WTC11 (cell line): ENCODE data around the gene CCBE1. TPM values are rescaled to one million over a fixed set of nuclear protein-coding genes. Genes with fewer than 3 reads are reported as not detected.

Source experiments
- ATAC-seq: fragments of 200-7000 bp; cut with Tn5 transposase; 2 replicates; pipeline ENCODE4 v1.10.0; 2021; ENCODE audit warnings: mild to moderate bottlenecking, moderate library complexity
- CTCF ChIA-PET: fragments of 300-600 bp; sonication (Branson Sonifier 250); formaldehyde crosslinking; loops from one replicate; lab custom pipeline; 2021; ENCODE audit warnings: antibody characterized with exemption; lab: Charles Lee
- POLR2A ChIA-PET: fragments of 350-600 bp; sonication (Branson Sonifier 250); formaldehyde crosslinking; loops from one replicate; lab custom pipeline; 2021; ENCODE audit warnings: antibody characterized with exemption; lab: Charles Lee
- DNase-seq: peaks from one replicate; pipeline ENCODE4 v3.0.0; 2021; ENCODE audit warnings: low spot score
- H3K27ac Mint-ChIP-seq: 2 replicates; pipeline ENCODE4 v1.8.0; 2021; ENCODE audit warnings: mixed read lengths
- H3K27me3 Mint-ChIP-seq: 2 replicates; pipeline ENCODE4 v1.8.0; 2021; ENCODE audit warnings: low read depth, mild to moderate bottlenecking, moderate library complexity, mixed read lengths
- H3K36me3 Mint-ChIP-seq: 2 replicates; pipeline ENCODE4 v1.8.0; 2021; ENCODE audit warnings: mixed read lengths
- H3K4me1 Mint-ChIP-seq: 2 replicates; pipeline ENCODE4 v1.8.0; 2022; ENCODE audit warnings: mixed read lengths
- H3K4me3 Mint-ChIP-seq: 2 replicates; pipeline ENCODE4 v1.8.0; 2021; ENCODE audit warnings: mild to moderate bottlenecking, moderate library complexity, mixed read lengths
- H3K9me3 Mint-ChIP-seq: 2 replicates; pipeline ENCODE4 v1.8.0; 2021; ENCODE audit warnings: mixed read lengths
- AR ChIP-seq: fragments of 250-450 bp; sonication (Bioruptor Pico); IDR thresholded peaks from 2 replicates; pipeline ENCODE4 v1.9.0; 2021; ENCODE audit warnings: mild to moderate bottlenecking
- CBFB ChIP-seq: sonication (generic); formaldehyde crosslinking; IDR thresholded peaks from 2 replicates; pipeline ENCODE4 v1.8.1; 2022; ENCODE audit warnings: mild to moderate bottlenecking, low read depth, missing genetic modification reagents
- CREB1 ChIP-seq: sonication (generic); formaldehyde crosslinking; IDR thresholded peaks from 2 replicates; pipeline ENCODE4 v1.8.0; 2023; ENCODE audit warnings: mild to moderate bottlenecking, missing genetic modification reagents
- CREM ChIP-seq: sonication (generic); formaldehyde crosslinking; IDR thresholded peaks from 2 replicates; pipeline ENCODE4 v1.8.1; 2022; ENCODE audit warnings: mild to moderate bottlenecking, missing genetic modification reagents, moderate library complexity
- E2F5 ChIP-seq: sonication (generic); formaldehyde crosslinking; IDR thresholded peaks from 2 replicates; pipeline ENCODE4 v1.8.1; 2022; ENCODE audit warnings: mild to moderate bottlenecking, moderate library complexity, missing genetic modification reagents
- ELF4 ChIP-seq: sonication (generic); formaldehyde crosslinking; IDR thresholded peaks from 2 replicates; pipeline ENCODE4 v1.8.1; 2022; ENCODE audit warnings: low read depth, mild to moderate bottlenecking, moderate library complexity, missing genetic modification reagents
- EMX1 ChIP-seq: fragments of 250-450 bp; sonication (Bioruptor Pico); IDR thresholded peaks from 2 replicates; pipeline ENCODE4 v1.8.0; 2021; ENCODE audit warnings: mild to moderate bottlenecking
- IRF2 ChIP-seq: sonication (generic); formaldehyde crosslinking; IDR thresholded peaks from 2 replicates; pipeline ENCODE4 v1.8.0; 2022; ENCODE audit warnings: low read depth, missing genetic modification reagents, borderline replicate concordance
- JUN ChIP-seq: sonication (generic); formaldehyde crosslinking; IDR thresholded peaks from 2 replicates; pipeline ENCODE4 v1.8.0; 2023; ENCODE audit warnings: mild to moderate bottlenecking, missing genetic modification reagents
- NR3C1 ChIP-seq: sonication (generic); formaldehyde crosslinking; conservative IDR thresholded peaks from 2 replicates; pipeline ENCODE4 v1.8.1; 2023; ENCODE audit warnings: low read depth, mild to moderate bottlenecking, missing genetic modification reagents
- PREB ChIP-seq: sonication (generic); formaldehyde crosslinking; IDR thresholded peaks from 2 replicates; pipeline ENCODE4 v1.8.1; 2022; ENCODE audit warnings: mild to moderate bottlenecking, missing genetic modification reagents, moderate library complexity, borderline replicate concordance
- ZBTB21 ChIP-seq: sonication (generic); formaldehyde crosslinking; IDR thresholded peaks from 2 replicates; pipeline ENCODE4 v1.8.1; 2023; ENCODE audit warnings: mild to moderate bottlenecking, missing genetic modification reagents, borderline replicate concordance
- ZMAT4 ChIP-seq: fragments of 250-450 bp; sonication (Bioruptor Pico); IDR thresholded peaks from 2 replicates; pipeline ENCODE4 v1.9.0; 2021; ENCODE audit warnings: mild to moderate bottlenecking
- ZNF121 ChIP-seq: sonication (generic); formaldehyde crosslinking; IDR thresholded peaks from 2 replicates; pipeline ENCODE4 v1.8.0; 2023; ENCODE audit warnings: missing genetic modification reagents
- ZNF232 ChIP-seq: sonication (generic); formaldehyde crosslinking; IDR thresholded peaks from 2 replicates; pipeline ENCODE4 v1.8.0; 2022; ENCODE audit warnings: mild to moderate bottlenecking, missing genetic modification reagents
- ZNF263 ChIP-seq: sonication (generic); formaldehyde crosslinking; IDR thresholded peaks from 2 replicates; pipeline ENCODE4 v1.8.1; 2022; ENCODE audit warnings: low read depth, mild to moderate bottlenecking, moderate library complexity, missing genetic modification reagents
- ZNF317 ChIP-seq: sonication (generic); formaldehyde crosslinking; IDR thresholded peaks from 2 replicates; pipeline ENCODE4 v1.8.1; 2023; ENCODE audit warnings: low read depth, mild to moderate bottlenecking, moderate library complexity, missing genetic modification reagents, borderline replicate concordance
- ZNF396 ChIP-seq: fragments of 250-450 bp; sonication (Bioruptor Pico); IDR thresholded peaks from 2 replicates; pipeline ENCODE4 v1.8.0; 2021; ENCODE audit warnings: mild to moderate bottlenecking, moderate library complexity, borderline replicate concordance
- ZNF416 ChIP-seq: fragments of 250-450 bp; sonication (Bioruptor Pico); IDR thresholded peaks from 2 replicates; pipeline ENCODE4 v1.9.0; 2021; ENCODE audit warnings: mild to moderate bottlenecking, inconsistent platforms
- ZNF423 ChIP-seq: fragments of 250-450 bp; sonication (Bioruptor Pico); IDR thresholded peaks from 2 replicates; pipeline ENCODE4 v2.1.2; 2022; ENCODE audit warnings: mild to moderate bottlenecking, moderate library complexity
- ZNF532 ChIP-seq: fragments of 250-450 bp; sonication (Bioruptor Pico); IDR thresholded peaks from 2 replicates; pipeline ENCODE4 v1.9.0; 2021; ENCODE audit warnings: mild to moderate bottlenecking, borderline replicate concordance
- total RNA-seq: library from RNA; stranded (reverse); gene quantifications from 3 replicates; pipeline ENCODE4 v1.2.3, GENCODE V29; 2021

The CCBE1 gene
- total RNA-seq, 1 experiment from 2014 or later, result 9.7 TPM

- Mint-ChIP-seq H3K4me1 (peaks cover 37% of the 10 kb centered on the region), H3K27ac (no peak overlapping the region), H3K36me3 (no peaks in the 10 kb centered on the region), H3K27me3 (no peaks in the 10 kb centered on the region), H3K4me3 (no peak overlapping the region), H3K9me3 (no peaks in the 10 kb centered on the region)
- ChIA-PET CTCF (interaction anchor here (0.9 to 1.0 kb wide), 2 partner anchors 9 to 142 kb away, joined by 3 to 10 read pairs; no protein-coding TSS in a partner anchor), POLR2A (no interaction called here)
- DNase-seq (no peak), ATAC-seq (no peak)
- TF ChIP-seq ZNF121 (CRISPR knock-in tag) (no peak), ZNF416 (CRISPR knock-in tag) (no peak), PREB (CRISPR knock-in tag) (no peak), IRF2 (CRISPR knock-in tag) (no peak), JUN (CRISPR knock-in tag) (no peak), ZNF532 (no peak), ZNF317 (CRISPR knock-in tag) (no peak), CREB1 (no peak), NR3C1 (CRISPR knock-in tag) (no peak), ELF4 (CRISPR knock-in tag) (no peak), ZNF396 (CRISPR knock-in tag) (no peak), ZMAT4 (no peak), ZNF423 (CRISPR knock-in tag) (no peak), ZBTB21 (CRISPR knock-in tag) (no peak)
These were observed 56.5 kb downstream of the CCBE1 start for GRCh38 chr18:59640721-59641120.

GRCh38 chr18:59639821-59640220 lies 57.4 kb downstream of the CCBE1 start:
- no peaks in the 10 kb centered on the region for H3K9me3 Mint-ChIP-seq
- DNase-seq (no peak), ATAC-seq (no peak)
- no peaks in the 10 kb centered on the region for H3K36me3 Mint-ChIP-seq
- ChIA-PET CTCF (no interaction called here), POLR2A (no interaction called here)
- peaks cover 38% of the 10 kb centered on the region for H3K4me1 Mint-ChIP-seq
- no peak overlapping the region for H3K27ac Mint-ChIP-seq
- H3K4me3 Mint-ChIP-seq, result no peak overlapping the region
- TF ChIP-seq CBFB (no peak), ELF4 (CRISPR knock-in tag) (no peak), AR (CRISPR knock-in tag) (no peak), EMX1 (CRISPR knock-in tag) (no peak), ZNF121 (CRISPR knock-in tag) (no peak), E2F5 (CRISPR knock-in tag) (no peak), ZNF232 (CRISPR knock-in tag) (no peak), ZNF263 (CRISPR knock-in tag) (no peak), CREM (no peak)
- no peaks in the 10 kb centered on the region for H3K27me3 Mint-ChIP-seq
